Germinal center (tissue), 1 donor: ENCODE results near the gene PLA2G1B.
"Not testable (repeated sequence)": the region's sequence is repeated elsewhere in the genome, so short reads cannot be mapped to it uniquely, and the experiment has no call there.

Experiments
- DNase-seq: peaks from one replicate; pipeline ENCODE4 v3.0.0; 2012; ENCODE audit warnings: mixed read lengths, low spot score

PLA2G1B gene

DNA sequence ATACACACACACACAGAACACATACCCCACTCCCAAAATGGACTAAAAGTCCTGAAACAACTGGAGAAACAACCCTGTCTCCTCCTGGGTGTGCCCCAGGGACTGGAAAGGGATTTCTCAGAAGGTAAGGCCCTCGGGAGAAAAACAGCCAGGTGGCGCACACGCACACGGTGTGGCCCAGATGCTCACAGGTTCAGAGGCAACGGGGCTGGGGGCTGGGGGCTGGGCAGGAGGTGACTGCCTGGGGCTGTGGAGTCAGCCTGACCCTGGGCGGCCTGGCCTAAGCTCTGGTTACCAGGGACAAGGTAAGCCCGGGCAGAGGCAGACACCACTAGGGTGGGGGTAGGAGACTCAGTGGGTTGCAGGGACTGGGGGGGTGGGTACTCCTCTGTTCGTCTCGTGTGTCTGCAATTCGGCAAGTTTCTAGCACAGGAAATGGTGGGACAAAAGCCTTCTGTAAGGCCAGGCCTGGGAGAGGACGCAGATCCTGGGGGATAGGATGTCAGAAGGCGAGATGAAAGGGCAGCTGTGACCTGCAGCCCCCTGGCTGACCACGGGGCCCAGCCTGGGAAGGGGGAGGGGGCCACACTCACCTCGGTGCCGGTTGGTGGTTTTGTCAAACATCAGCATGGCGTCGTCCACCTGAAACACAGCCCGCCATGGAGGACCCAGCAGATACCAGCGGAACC lies 31.0 kb upstream of the PLA2G1B start:
- no peak for DNase-seq

DNA sequence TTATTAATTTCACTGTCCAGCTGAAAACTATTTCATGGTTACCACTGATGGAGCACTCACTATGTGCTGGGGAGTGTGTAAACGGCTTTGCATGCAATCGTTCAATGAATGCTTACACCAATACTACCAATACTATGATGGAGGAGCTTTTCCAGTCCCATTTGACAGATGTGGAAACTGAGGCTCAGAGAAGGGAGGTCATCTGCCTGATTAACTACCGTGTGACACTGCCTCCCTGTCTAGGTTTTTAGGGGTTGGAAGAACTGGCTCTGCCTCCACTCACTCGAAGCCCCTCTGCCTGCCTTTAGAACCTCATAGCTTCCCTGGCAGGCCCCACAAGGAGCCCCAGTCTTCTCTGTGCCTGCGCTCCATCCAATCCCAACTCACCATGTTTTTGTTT lies 29.5 kb upstream of the PLA2G1B start:
- no peak for DNase-seq

DNA sequence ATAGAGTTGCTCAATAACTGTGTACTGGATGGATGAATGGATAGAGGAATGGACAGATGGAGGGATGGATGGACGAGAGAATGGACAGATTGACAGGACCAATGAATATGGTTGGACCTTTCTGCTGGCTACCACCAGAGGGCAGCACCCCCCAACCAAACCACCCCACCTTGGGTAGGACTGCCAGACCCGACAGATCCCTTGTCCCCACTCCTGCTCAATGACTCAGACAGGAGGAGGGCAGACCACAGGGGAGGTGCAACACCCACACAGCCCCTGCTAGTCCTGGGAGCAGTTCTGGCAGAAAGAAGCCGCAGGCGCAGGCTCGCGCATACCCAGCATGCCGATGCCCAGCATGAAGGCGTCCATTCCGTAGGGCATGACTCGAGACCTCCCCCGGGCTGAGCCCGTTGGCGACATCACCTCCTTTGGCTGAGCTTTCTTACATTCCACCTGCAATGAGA lies 29.0 kb upstream of the PLA2G1B start:
- DNase-seq = peak; percentile 83

DNA sequence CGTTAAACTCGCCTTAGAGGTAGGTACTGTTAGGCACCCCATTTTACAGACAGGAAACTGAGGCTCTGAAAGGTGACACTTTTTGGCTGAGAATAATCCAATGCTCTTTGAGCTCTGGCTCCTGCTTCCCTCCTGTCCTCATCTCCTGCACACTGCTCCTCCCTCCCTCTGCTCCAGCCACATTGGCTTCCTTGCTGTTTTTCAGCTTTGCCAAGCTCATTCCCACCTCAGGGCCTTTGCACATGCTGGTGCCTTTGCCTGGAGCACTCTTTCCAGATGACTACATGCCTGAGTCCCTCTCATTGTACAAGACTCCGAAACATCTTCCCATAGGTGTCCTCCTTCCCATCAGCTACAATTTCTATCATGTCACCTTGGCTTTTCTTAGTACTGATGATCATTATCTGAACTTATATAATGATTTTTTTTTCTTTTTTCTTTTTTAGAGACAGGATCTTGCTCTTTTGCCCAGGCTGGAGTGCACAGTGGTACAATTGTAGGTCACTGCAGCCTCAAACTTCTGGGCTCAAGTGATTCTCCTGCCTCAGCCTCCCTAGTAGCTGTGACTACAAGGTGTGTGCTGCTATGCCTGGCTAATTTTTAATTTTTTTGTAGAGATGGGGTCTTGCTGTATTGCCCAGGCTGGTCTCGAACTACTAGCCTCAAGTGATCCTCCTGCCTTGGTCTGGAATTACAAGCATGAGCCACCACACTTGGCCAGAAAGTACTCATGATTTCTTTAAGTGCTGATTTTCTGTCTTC lies 26.2 kb upstream of the PLA2G1B start:
- DNase-seq = no peak

DNA sequence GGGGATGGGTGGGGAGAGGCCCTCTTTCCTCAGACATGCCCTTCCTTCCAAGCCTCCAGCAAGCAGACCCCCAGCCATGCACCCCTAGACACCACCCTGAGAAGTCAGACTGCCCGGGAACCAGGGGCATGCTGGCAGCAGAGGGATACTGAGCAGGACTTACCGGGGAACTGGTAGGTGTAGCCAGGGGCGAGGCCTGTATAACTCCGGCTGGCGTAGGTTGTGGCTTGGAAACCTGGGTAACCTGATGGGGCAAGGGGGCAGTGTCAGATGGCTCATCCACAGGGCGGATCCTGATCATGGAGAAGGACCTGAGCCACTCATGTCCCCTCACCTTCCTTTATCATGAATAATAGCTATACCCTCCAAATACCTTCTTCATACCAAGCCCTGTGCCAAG lies 25.6 kb upstream of the PLA2G1B start:
- no peak for DNase-seq

GRCh38 chr12:120352117-120352516 lies 24.5 kb upstream of the PLA2G1B start:
- DNase-seq = no peak

DNA sequence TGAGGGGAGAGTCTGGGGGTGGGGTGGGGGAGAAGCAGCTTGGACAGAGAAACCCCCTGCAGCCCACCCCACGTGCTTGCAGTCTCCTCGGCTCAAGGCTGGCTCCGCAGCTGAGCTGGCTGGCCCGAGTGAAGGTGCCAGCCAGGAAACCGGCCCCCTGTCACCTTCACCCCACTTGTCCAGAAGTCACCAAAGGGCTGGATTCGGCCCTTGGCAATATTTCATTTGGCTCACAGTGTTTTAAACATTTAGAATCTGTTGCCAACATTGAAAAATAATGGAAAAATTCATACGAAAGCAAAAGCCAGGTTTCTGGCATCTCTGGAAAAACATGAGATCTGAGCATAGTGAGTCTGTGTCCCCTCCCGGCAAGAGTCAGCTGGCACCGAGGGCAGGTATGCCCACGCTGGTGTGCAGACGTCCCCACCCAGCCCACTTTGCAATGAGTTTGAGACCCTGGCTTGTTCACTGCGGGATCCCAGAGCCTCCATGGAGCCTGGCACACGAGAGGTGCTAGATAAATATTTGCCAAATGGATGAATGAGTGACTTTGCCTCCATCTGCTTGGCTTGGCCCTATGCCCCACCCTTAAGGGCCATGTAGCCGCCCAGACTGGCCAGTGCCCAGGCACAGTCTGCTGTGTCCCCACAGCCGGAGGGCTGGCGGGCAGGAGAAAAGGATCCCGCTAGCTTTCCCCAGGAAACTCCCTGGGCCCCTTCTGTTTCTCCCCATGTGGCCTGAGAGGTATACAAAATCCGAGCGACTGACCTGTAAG lies 23.2 kb upstream of the PLA2G1B start:
- DNase-seq = no peak

DNA sequence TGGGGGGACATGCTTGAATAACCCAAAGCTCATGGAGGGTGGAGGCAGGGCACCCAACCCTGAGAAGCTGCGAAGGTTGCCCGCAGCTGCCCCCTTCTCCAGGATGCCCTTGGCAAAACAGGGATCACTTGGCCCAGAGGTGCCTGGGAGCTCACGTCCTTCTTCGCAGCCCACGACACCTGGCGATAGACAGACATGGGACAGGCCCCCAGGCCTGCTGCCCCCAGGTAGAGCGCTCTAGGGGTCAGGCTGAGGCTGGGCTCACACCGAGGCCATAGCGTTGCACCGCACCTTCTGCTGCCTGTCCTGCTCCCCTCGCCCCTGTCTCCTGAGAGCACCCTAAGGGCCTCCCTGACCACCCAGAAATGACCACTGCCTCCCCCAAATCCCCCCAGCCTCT lies 20.2 kb upstream of the PLA2G1B start:
- no peak for DNase-seq

GRCh38 chr12:120346681-120347080 lies 19.1 kb upstream of the PLA2G1B start:
- no peak for DNase-seq

- DNase-seq = no peak
Observed at GRCh38 chr12:120346031-120346430, 18.5 kb upstream of the PLA2G1B start.

DNA sequence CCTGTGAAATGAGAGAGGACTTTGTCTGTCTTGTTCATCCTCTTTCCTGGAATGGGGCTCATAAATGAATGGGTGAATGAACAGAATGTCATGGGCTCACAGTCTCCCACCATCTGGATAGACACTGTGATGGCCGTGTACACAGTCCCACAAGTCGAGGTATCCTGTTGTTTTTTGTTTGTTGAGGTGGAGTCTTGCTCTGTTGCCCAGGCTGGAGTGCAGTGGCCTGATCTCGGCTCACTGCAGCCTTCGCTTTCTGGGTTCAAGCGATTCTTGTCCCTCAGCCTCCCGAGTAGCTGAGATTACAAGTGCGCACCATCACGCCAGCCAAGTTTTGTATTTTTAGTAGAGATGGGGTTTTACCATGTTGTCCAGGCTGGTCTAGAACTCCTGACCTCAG lies 16.1 kb upstream of the PLA2G1B start:
- no peak for DNase-seq

GRCh38 chr12:120343039-120343537 lies 15.5 kb upstream of the PLA2G1B start:
- no peak for DNase-seq

DNA sequence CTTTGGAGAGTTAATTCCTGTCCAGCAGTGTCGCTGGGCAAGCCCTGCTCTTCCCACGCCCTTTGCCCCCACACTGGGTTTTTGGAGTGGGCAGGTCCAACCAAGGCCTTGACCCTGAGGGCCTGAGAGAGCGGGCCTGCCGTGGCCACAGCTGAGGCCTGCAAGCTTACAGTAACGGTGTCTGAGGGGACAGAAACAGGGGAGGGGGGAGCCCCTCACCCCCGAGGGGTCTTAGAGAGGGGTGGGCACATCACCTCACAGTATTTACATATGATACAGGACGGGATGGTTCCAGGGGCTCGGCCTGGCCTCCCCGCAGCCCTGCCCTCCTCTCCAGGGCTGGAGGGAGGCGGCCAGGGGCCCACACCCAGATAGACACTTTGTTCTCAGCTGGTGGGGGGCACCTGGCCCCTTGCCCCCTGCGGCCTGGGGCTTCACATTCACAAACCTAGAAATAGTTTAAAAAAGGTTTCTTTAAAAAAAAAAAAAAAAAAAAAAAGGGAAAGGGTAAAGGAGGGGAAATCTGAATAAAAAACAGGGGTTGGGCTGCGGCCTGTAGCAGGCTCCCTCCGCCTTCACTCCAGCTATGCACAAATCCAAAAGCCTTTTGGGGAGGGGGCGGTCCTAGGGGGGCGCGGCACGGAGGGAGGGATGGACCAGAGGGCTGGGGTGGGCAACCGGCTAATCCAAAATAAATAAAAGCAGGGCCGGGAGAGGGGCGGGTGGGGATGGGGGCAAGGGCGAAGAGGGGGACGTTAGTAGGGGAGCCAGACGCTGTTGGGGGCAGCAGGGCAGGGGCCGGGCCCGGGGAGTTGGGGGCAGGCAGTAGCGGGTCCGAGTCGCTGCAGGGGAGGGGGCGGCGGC lies 14.8 kb upstream of the PLA2G1B start:
- no peak for DNase-seq

DNA sequence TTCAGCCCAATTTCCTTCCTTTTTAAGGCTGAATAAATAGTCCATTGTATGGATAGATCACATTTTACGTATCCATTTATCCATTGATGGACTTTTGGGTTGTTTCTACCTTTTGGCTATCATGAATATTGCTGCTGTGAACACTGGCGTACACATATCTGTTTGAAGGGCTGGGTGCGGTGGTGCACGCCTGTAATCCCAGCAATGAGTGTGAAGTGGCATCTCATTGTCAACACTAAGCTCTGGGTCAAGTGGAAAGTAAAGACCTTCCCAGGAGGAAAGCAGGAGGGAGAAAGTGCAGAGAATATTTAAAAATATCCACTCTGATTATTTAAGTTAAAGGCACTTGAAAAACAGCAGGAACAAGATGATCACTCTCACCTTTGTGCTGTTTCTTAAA lies 11.7 kb upstream of the PLA2G1B start:
- no peak for DNase-seq

DNA sequence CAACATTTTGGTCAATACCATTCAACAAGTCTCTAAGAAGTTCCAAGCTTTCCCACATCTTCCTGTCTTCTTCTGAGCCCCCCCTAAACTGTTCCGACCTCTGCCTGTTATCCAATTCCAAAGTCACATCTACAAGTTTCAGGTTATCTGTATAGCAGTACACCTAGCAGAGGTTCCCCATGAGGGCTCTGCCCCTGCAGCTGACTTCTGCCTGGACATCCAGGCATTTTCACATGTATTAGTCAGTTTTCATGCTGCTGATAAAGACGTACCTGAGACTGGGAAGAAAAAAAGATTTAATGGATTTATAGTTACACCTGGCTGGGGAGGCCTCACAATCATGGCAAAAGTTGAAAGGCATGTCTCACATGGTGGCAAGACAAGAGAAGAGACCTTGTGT lies 10.2 kb upstream of the PLA2G1B start:
- no peak for DNase-seq

- DNase-seq = not testable (repeated sequence)
Observed at GRCh38 chr12:120336392-120336791, 8.8 kb upstream of the PLA2G1B start.

DNA sequence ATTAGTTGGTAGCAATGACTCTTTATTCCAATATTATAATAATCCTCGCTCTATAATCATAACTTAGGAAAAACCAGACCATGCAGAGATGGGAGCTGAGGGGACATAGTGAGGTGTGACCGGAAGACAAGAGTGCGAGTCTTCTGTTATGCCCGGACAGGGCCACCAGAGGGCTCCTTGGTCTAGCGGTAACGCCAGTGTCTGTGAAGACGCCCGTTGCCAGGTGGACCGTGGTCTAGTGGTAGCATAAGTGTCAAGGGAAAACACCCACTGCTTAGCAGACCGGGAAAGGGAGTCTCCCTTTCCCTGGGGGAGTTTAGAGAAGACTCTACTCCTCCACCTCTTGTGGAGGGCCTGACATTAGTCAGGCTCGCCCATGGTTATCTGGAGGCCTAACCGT lies 7.9 kb upstream of the PLA2G1B start:
- not testable (repeated sequence) for DNase-seq

GRCh38 chr12:120332523-120332922 lies 4.9 kb upstream of the PLA2G1B start:
- no peak for DNase-seq

GRCh38 chr12:120332041-120332440 lies 4.5 kb upstream of the PLA2G1B start:
- DNase-seq = no peak

- no peak for DNase-seq
Observed at GRCh38 chr12:120331390-120331789, 3.8 kb upstream of the PLA2G1B start.

- no peak for DNase-seq
Observed at GRCh38 chr12:120328228-120328627, 649 bp upstream of the PLA2G1B start.
